GM21515 (cell line): ENCODE data around the gene TGM2.

ENCODE experiments used
- ATAC-seq: cut with Tn5 transposase; IDR thresholded peaks from one replicate; pipeline ENCODE4 v1.9.1; 2021; ENCODE audit not compliant: unreplicated experiment

TGM2 gene

GRCh38 chr20:38162878-38163875 is 1.9 kb downstream of the TGM2 start:
- no peak for ATAC-seq

DNA sequence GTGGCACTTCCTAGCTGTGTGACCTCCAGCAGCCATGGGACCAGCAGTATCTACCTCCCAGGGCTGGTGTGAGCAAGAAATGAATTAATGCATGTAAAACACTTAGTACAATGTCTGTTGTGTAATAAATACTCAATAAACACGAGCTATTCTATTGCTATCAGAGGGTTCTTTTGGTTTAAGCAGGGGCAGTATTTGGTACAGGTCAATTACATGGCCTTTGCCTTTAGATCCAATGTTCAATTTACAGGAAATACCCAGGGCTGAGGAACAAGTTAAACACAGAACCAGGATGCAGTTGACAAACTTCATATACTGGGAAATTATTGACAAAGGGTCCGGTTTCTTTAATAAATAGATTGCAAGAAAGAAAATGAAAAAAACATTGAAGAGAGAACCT is 2.9 kb downstream of the TGM2 start:
- no peak for ATAC-seq

DNA sequence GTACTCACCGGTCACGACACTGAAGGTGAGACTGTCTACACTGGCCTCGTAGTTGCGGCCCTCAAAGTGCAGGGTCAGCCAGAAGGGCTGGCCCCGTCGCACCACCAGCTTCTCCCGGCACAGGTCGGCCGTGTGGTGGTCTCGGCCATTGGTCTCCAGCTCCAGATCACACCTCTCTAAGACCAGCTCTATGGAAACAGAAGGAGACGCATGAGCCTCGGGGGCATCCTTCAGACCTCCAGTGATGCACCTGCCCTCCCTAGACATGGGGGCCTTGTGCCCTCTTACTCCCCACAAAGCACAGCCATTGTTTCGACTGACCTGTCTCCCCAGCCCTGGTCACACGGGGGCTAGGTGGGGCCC is 3.7 kb downstream of the TGM2 start:
- ATAC-seq: no peak

- no peak for ATAC-seq
Measured at GRCh38 chr20:38159957-38160756, 4.9 kb downstream of the TGM2 start.

- ATAC-seq: no peak
Measured at GRCh38 chr20:38159566-38159956, 5.5 kb downstream of the TGM2 start.

DNA sequence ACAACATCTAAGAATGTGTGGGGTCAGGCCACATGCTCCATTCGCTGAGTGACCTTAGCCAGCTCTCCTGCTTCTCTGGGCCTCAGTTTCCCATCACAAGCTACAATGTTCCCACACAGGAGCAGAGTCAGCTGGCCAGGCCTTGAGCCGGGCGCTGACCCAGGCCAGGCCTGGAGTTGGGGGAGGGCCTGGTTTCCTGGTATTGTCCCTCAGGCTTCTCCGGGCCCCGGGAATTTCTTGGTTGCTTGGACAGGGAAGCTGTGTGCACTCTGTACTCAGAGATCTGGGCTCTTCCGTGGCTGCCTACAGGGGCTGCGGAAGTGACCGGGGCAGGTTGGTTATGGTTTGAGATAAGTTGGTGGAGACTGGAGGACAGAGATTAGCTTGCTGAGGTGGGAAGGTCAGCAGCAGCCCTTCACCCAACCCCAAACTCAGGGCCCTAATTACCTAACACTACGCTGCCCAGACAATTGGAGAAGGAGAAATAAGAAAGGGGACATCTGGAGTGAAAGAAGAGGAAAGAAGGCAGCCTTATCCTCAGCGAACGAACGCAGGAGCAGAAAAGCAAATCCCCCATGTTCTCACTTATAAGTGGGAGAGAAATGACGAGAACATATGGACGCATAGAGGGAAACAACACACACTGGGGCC is 6.2 kb downstream of the TGM2 start:
- no peak for ATAC-seq

- no peak for ATAC-seq
Measured at GRCh38 chr20:38157635-38158495, 7.2 kb downstream of the TGM2 start.

GRCh38 chr20:38156888-38157634 is 8.0 kb downstream of the TGM2 start:
- ATAC-seq: no peak

- ATAC-seq: no peak
Measured at GRCh38 chr20:38156280-38156679, 8.8 kb downstream of the TGM2 start.

GRCh38 chr20:38155811-38156210 is 9.3 kb downstream of the TGM2 start:
- ATAC-seq: no peak

GRCh38 chr20:38153401-38153800 is 11.7 kb downstream of the TGM2 start:
- ATAC-seq: no peak

DNA sequence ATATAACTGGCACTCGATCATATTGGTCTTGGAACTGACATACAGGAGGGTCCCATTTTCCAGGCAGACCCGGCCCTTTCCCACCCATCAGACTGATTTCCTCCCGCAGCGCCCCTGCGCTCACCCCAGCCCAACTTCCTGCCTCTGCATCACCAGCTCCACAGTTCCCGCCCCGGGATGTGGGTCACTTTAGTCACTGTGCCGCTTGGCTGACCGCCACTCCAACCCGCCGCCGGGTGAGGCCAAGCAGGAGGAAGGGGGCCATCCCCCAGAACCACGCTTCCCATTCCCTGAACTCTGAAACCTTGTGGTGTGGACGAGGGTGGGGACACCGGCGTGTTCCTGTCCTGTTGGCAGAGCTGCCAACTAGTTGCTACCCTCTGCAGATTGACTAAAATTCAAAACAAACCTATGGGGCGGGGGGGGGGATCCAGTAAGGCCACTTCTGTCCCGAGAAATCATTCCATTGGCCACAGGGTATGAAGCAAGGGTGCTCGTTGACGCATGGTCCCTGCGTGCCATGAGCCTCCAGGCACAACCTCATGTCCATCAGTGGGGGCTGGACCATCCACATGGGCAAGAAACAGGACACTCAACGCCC is 12.3 kb downstream of the TGM2 start:
- ATAC-seq: peak; percentile 32

DNA sequence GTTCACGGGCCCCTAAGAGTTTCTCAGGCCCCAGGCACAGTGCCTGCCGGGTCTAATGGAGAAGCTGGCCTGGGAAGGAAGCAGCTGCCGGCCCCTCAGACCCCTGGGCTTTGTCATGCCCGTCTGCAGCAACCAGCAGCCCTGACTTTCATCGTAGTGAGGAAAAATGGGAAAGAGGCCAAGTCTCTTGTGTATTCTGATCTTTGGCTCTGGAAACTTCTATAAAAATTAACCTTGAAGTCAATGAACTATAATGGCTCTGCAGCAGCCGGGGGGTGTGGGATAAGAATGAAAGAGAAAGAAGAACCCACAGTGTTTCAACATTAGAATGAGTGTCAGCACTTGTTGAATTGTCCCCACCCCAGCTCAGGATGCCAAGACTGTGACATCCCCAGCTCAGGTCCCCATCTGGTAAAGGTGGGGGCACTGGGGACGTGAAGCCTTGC is 12.9 kb downstream of the TGM2 start:
- ATAC-seq: peak; percentile 54

DNA sequence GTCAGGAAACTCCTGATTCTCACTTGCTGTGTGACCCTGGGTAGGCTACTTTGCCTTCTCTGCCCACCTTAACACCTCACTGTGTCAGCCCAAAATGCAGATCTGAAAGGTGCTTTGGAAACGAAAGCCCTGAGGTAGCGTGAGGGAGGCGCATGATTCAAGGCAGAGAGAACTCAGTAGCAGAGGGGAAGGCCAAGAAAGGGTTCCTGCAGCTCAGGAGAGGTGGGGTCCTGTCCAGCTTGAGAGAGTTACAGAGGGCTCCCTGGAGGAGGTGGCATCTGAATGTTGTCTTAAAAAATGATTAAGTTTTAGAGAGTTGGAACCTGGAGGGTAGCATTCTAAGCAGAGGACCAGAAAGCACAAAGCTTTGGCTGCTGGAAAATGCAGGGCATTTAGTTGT is 13.6 kb downstream of the TGM2 start:
- ATAC-seq: no peak

DNA sequence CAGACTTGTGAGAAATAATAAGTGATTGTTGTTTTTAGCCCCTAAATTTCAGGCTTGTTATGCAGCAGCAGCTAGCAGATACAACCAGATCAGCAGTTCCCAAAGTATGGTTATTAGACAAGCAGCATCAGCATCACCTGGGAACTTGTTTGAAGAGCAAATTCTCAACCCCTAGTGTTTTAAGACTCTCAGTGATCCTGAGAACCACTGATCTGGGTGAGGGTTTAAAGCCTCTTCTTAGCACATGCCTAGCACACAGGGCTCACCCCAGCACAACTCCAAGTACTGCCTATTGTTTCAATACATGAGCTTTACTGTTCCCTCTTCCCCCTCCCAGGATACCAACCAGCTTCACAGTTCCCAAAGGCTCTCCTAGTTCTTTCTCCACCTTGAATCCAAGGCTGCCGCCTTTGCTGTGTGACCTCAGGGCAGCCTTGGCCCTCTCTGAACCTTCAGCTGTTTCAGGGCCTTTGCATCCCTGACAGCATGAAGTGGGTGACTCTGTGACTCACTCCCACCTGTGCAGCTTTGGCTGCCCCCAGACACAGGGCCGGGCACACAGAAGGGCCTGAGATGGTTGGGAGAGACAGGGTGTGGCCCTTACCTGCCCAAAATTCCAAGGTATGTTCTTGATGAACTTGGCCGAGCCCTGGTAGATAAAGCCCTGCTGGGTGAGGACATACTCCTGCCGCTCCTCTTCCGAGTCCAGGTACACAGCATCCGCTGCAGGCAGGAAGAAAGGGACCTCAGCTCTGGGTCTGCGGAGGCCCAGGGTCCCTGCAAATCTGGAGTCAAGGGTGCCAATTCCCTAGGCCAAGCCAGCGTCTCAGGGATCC is 14.5 kb downstream of the TGM2 start:
- ATAC-seq: no peak

DNA sequence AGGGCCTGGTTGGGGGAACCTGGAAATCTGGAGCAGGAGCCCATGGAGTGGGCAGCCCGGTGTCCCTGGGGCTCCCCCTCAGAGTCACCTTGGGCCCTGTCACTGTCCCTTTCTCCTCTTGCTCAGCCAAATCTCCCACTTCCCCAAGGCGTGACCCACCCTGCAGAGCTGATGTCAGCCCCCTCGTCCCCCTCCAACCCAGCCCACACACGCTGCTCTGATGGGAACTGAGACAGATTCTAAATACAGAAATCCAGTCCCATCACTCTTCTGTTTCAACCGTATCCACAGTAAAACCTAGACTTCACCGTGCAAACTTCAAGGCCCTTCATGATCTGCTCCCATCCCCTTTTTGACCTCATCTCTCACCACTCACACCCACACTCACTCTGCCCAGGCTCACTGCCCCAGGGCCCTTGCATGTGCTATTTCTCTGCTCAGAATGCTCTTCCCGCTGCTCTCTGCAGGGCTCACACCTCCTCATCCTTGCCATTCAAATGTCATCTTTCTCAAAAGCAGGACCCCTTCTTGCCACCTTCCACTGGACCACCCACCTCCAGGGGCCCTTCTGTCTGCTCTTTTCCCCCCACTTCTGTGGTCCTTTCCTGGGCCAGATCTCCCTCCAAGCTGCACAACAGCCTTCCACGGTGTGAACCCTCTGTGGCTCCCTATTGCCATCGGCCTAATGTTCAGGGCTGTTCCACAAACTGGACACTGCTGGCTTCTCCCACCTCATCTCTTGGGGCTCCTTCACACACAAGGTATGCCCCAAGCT is 16.6 kb downstream of the TGM2 start:
- ATAC-seq: no peak

DNA sequence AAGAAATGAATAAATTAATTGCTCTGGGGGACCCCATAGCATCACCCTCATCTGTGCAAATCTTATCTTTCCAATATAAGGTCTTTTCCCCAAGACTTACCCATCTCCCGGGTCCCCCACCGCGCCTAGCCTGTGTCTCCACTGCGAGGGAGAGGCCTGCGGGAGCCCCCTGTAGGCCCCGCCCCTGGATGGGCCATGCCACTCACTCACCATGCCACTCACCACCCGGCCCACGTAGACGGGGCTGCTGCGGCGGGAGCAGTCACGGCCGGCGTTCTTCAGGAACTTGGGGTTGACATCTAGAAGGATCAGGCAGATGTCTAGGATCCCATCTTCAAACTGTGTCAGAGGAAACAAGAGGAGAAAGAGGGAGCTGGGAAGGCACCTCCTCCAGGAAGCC is 17.3 kb downstream of the TGM2 start:
- ATAC-seq: no peak

DNA sequence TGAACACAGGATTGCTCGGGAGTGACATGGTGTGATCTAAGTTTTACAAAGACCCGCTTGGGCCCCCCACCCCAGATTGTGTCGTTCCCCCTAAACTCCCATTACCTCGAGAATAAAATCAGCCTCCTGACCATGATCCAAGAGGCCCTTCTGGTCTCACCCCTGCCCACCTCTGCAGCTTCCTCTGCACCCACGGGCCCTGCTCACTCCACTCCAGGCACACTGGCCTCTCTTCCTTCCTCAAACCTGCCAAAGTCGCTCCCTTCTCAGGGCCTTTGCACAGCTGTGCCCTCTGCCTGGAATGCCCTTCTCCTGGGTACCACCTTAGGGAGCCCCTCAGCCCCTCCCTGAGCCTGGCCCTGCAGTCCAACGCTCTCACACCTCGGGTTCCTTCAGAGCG is 17.9 kb downstream of the TGM2 start:
- no peak for ATAC-seq
